Transverse colon (tissue), 4 donors: ENCODE data around the gene AQP5.

ENCODE experiments used
- CTCF ChIP-seq, 5 experiments: fragments of 200-600 bp in 3 of 5; fragments of 450-650 bp in 2 of 5; sonication (generic) in 3 of 5; IDR thresholded peaks; 1 replicate in 2 of 5; 2 replicates in 3 of 5; pipeline ENCODE4 v1.5.1; 2016 to 2017; ENCODE audit warnings: antibody characterized with exemption in 5 of 5, inconsistent platforms in 3 of 5, mild to moderate bottlenecking in 2 of 5, moderate library complexity in 1 of 5
- EP300 ChIP-seq: sonication (generic); formaldehyde crosslinking; IDR thresholded peaks from one replicate; pipeline ENCODE4 v1.6.1; 2017; ENCODE audit warnings: antibody characterized with exemption, low read depth
- POLR2A ChIP-seq: fragments of 450-650 bp; IDR thresholded peaks from one replicate; pipeline ENCODE4 v1.6.1; 2016; ENCODE audit warnings: antibody characterized with exemption, mild to moderate bottlenecking, moderate library complexity
- POLR2AphosphoS5 ChIP-seq, 3 donors: sonication (generic); formaldehyde crosslinking; IDR thresholded peaks; one replicate each; pipeline ENCODE4 v1.6.1; 2016; ENCODE audit warnings: antibody characterized with exemption in 3 of 3

GRCh38 chr12:49949866-49950265, 11.8 kb upstream of the AQP5 start:
- TF ChIP-seq EP300: no peak
- TF ChIP-seq CTCF (IDR thresholded peaks at IDR 0.05): no peak
- TF ChIP-seq POLR2A: no peak
- TF ChIP-seq POLR2AphosphoS5 (IDR thresholded peaks at IDR 0.05): no peak
